IPS DF 4.7 (cell line): ENCODE measurements around the gene NOXO1.

Source experiments
- DNase-seq: peaks from one replicate; pipeline ENCODE4 v3.0.0-alpha.2; 2013; ENCODE audit warnings: low spot score; ENCODE audit errors: extremely low read depth

NOXO1 gene

DNA sequence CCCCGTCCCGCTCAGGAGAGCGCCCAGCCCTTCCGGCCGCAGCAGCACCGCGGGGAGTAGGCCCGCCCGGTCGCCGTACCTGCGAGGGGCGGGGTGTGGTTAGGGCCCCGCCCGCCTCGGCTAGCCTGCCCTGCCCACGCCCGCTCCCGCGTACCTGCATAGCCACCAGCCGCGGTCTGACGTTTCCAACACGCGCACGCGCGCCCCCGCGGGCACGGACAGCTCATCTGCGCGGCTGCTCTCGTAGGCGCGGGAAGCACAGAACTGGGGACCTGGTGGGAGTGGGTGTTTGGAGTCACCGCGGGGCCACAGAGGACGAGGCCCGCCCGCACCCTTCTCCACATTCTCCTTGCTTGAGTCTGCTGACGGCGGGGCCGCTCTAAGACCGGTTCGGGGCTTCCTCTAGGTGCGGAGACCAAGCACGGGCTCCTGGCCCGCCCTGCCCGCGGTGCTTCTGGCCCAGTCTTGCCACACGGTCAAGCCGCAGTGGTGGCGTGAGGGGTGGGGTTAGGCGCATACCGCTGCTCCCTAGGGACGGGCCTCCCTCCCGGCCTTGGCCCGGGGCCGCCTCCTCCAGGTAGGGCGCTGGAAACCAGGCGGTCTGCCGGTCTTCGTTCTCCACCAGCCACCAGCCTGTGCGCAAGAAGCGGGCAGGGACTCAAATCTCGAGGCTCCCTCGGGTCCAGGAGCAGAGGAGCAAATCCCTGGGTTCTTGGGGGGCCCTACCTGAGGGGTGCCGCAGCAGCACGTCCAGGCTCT, 1.8 kb downstream of the NOXO1 start:
- no peak for DNase-seq

DNA sequence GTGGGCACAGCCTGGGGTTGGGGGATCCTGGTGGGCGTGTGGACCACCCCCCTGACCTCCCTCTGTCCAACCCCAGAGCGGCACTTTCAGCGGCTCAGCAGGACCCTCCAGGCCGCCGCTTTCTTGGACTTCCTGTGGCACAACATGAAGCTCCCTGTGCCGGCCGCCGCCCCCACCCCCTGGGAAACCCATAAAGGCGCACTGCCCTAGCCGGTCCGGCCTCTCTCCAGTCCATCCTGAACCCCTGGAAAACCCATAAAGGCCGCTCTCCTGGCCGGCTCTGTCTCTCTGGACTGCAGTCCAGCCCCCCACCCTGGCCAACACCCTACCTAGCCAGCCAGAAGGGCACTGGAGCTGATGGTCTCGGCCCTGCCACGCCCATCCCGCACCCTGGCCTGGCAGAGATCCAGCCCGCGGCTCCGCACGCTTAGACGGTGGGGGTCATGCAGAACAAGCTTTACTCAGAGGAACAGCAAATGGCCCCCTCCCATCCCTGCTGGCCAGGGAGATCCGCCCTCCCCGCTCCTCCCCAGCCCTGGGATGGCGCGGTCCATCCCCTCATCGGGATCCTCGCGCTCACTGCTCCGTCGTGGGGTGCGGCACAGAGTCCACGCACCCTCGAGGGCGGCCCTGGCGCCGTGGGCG, 2.7 kb downstream of the NOXO1 start:
- no peak for DNase-seq

DNA sequence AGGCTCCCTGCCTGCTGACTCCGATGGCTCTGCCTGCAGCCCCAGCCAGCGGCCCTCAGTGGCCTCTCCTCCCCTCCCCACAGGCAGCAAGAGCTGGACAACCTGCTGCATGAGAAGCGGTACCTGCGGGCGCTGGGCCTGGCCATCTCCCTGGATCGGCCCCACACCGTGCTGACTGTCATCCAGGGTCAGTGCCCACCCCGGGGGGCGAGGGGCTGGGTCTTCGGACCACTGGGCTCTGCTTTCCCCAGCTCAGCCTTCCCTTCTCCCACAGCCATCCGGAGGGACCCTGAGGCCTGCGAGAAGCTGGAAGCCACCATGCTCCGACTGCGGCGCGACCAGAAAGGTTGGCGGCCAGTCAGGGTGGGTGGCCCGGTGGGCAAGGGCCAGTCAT, 3.4 kb downstream of the NOXO1 start:
- DNase-seq, result no peak

DNA sequence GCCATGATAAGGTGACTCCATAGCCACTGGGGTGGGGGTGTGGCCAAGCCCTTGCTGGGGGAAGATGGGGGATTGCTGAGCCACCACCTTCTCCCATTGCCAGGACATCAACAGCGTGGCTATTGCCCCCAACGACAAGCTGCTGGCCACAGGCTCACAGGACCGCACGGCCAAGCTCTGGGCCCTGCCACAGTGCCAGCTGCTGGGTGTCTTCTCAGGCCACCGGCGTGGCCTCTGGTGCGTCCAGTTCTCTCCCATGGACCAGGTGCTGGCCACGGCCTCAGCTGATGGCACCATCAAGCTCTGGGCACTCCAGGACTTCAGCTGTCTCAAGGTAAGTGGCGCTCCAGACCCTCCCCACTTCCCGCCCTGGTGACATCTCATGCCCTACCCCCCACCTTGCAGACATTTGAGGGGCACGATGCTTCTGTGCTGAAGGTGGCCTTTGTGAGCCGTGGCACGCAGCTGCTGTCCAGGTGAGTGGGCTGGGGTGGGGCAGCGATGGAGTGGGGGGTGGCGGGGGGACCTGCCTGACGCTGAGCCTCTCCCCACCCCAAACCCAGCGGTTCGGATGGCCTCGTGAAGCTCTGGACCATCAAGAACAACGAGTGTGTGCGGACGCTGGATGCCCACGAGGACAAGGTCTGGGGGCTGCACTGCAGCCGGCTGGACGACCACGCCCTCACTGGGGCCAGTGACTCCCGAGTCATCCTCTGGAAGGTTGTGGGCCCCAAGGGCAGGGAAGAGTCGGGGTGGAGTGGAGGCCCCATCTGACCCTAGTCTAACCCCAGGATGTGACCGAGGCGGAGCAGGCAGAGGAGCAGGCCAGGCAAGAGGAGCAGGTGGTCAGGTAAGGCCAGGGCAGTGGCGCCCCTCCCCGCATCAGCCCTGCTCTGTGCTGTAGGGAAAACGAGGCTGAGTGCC, 4.1 kb downstream of the NOXO1 start:
- DNase-seq, result no peak

DNA sequence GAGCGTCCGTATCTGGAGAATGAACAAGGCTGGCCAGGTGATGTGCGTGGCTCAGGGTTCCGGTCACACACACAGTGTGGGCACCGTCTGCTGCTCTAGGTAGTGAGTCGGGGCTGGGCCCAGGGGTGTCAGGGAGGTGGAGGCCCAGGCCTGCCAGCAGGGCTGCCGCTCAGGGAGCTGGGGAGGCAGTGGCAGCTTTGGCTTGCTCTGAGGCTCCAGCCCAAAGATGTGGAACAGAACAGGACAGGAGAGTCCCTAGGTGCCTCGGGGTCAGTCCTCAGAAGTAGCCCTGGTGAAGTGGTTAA, 5.1 kb downstream of the NOXO1 start:
- no peak for DNase-seq

DNA sequence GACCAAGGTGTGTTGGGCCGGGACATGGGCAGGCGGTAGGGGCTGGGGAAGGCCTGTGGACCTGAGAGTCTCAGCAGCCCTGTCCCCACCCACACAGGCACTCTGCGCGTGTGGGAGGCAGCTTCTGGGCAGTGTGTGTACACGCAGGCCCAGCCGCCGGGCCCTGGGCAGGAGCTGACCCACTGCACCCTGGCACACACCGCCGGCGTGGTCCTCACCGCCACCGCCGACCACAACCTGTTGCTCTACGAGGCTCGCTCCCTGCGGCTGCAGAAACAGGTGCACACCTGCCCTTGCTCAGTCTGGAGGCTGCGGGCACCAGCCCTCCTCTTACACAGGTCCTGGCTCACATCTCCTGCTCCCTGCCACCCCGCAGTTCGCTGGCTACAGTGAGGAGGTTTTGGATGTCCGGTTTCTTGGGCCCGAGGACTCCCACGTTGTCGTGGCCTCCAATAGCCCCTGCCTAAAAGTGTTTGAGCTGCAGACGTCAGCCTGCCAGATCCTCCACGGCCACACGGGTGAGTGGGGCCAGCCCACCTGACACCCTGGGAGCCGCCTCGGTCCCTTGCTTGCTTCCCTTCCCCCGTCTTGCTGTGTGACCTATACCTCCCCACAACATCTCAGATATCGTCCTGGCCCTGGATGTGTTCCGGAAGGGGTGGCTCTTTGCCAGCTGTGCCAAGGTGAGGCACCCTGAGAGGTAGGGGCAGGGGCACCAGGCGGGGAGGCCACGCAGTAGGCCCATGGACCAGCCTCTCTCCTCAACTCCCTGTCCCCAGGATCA, 5.6 kb downstream of the NOXO1 start:
- DNase-seq, result no peak

DNA sequence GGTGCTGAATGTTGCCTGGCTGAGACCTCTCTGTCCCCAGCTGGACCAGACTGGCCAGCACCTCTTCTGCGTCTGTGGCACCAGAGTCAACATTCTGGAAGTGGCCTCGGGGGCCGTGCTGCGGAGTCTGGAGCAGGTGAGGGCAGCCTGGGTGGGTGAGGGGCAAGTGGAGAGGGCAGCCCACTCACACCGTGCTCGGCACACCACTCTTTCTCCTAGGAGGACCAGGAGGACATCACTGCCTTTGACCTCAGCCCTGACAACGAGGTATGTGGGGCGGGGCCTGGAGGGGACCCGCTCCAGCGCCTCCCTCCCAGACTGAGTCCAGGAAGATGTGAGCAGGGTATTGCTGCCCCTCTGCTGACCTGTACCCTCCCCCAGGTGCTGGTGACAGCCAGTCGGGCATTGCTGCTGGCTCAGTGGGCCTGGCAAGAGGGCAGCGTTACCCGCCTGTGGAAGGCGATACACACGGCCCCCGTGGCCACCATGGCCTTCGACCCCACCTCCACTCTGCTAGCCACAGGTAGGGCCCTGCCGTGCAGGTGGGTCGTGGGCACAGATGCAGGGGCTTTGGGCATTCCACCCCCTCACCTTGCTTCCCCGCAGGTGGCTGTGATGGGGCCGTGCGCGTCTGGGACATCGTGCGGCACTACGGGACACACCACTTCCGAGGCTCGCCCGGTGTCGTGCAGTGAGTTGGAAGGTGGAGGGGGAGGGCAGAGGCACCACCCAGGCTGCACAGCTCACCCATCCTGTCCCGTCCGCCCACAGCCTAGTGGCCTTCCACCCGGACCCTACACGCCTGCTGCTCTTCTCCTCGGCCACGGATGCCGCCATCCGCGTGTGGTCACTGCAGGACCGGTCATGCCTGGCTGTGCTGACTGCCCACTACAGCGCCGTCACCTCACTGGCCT, 6.9 kb downstream of the NOXO1 start:
- DNase-seq, result no peak

DNA sequence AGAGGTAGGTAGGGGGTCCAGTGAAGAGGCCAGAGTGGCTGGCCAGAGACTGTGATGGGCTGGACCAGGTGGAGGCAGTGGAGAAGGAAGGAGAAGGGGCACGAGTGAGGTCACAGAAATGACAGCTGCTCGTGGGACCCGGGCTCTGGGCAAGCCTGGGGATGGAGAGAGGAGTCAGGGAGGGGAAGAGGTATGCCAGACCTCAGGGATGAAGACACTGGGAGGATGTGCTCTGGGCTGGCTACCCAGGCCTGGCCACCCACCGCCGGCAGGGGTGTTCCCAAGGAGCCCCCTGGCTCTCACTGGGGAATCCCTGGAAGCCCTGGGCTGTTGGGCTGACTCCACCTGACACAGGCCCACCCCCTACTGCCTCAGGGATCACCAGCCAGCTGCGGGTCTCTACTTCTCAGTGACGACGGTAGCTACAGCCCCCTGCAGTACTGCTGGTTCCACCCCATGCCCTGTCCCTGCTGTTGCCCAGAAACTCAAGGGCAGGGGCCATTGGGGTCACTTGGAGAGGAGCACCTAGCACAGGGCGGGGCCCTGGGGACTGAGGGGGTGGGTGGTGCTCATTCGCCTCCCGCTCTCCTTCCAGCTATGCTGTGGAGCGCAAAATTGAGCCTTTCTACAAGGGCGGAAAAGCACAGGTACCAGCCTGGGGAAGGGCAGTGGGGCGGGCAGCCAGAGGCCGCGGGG, 7.7 kb downstream of the NOXO1 start:
- no peak for DNase-seq

DNA sequence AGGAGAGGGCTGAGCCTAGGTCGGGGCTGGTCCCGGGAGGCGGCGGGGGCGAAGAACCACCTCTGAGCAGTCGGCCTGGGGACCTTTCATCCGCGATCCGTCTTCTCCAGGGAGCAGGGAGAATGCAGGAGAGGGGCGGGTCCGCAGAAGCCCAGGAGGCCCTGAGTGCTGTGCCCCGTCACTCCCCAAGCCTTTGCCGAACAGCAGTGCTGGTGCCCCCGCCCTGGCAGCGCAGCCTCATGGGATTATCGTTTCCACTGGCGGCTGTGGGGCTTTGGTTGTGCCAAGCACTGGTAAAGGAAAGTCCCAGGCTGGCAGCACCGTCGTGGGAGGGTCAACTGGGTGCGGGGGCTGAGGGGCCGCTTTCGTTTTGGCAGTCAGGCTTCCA, 8.8 kb downstream of the NOXO1 start:
- DNase-seq, result no peak

DNA sequence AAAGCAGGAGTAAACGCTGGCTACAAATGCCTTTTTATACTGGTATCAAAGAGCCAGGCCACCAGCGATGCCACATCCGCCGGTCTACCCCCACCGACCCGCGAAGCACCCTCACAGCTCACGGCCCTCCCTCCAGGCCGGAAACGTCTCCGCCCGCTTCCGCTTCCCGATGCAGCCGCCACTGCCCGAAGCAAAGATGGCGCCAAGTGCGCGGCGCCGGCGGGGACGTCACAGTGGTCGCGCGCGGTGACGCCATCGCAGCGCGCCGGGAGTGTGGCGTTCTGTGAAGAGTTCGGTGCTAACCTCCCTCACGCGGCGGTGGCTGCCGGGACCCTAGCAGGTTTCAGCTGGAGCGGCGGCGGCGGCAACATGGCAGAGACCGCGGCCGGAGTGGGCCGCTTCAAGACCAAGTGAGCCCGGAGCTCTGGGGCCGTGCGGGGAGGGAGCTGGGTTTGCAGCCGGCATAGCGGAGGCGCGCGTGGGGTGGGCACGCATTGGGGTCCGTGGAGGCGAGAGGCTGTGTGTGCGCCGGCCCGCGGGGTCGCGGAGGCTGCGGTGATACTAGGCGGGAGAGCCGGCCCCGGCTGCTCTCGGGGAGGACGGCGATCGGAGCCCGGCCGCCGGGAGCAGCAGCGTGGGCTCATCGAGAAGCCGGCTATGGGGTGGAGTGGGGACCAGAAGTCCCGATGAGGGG, 9.3 kb downstream of the NOXO1 start, which contains the start of gene TBL3:
Gene TBL3 (plus strand): TSS at position 258 of the 694 bp plus-strand sequence. CDS start 112 bp downstream, at position 370.
- DNase-seq, result no peak

DNA sequence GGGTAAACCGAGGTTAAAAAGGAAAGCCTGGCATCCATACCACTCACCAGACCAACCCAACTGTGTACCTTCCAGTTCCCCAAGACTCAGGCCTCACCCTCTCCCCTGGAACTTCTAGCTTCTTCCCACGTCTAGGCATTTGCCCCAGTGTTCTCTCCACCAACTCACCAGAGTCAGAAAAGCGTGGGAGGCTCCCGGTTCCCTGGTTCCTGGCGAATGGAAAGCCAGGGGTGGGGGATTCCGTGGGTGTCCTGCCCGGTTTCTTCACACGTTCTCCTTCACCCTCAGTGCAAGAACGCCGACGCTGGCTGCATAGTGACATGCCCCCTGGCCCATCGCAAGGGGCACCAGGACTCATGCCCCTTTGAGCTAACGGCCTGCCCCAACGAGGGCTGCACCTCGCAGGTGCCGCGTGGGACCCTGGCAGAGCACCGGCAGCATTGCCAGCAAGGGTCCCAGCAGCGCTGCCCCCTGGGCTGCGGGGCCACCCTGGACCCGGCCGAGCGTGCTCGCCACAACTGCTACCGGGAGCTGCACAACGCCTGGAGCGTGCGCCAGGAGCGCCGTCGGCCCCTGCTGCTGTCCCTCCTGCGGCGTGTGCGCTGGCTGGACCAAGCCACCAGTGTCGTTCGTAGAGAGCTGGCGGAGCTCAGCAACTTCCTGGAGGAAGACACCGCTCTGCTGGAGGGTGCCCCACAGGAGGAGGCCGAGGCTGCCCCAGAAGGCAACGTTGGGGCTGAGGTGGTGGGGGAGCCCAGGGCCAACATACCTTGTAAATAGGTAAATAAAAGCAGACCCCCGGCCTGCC, 12.9 kb downstream of the NOXO1 start:
- no peak for DNase-seq

DNA sequence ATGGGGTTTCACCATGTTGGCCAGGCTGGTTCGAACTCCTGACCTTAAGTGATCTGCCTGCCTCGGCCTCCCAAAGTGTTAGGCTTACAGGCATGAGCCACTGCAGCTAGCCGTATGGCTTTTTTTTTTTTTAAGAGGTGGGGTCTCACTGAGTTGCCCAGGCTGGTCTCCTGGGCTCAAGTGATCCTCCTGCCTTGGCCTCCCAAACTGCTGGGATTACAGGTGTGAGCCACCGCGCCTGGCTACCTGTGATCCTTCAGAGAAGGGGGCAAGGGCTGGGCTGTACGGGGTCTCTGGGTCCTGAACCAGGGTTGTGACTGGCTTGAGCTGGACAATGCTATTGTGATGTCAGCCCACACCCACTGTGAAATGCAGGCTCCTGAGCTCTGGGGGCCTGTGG, 14.8 kb downstream of the NOXO1 start, which contains the start of gene RNF151:
Gene RNF151 (plus strand): TSS at position 397 of the 400 bp plus-strand sequence. CDS start 26 bp downstream, outside the sequence.
- no peak for DNase-seq

DNA sequence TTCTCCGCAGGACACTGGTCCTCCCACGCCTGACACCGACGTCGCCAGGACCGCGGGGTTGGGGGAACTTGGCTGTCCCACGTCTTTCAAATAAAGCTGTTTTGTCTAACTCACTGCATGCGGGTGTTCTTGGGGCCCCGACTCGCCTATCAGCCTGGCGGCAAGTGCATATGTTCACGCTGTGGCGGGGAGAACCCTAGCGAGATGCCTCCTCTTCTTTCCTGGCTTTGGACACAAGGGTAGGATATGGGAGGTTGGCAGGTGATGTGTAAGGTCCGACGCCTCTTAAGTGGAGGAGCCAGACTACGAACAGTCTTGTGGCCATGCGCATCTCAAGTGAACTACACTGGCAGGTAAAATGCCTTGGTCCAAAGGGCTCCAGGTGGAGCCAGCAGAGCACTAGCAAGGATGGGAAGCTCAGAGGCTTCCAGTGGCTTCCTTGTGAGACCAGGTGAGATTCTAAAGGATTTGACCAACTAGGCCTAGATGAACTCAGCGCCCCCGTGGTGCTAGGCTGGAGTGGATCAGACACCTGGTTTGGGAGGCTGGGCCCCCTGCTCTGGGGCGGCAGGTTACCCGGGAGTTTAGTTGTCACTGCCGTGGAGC, 15.8 kb downstream of the NOXO1 start:
- DNase-seq, result no peak

DNA sequence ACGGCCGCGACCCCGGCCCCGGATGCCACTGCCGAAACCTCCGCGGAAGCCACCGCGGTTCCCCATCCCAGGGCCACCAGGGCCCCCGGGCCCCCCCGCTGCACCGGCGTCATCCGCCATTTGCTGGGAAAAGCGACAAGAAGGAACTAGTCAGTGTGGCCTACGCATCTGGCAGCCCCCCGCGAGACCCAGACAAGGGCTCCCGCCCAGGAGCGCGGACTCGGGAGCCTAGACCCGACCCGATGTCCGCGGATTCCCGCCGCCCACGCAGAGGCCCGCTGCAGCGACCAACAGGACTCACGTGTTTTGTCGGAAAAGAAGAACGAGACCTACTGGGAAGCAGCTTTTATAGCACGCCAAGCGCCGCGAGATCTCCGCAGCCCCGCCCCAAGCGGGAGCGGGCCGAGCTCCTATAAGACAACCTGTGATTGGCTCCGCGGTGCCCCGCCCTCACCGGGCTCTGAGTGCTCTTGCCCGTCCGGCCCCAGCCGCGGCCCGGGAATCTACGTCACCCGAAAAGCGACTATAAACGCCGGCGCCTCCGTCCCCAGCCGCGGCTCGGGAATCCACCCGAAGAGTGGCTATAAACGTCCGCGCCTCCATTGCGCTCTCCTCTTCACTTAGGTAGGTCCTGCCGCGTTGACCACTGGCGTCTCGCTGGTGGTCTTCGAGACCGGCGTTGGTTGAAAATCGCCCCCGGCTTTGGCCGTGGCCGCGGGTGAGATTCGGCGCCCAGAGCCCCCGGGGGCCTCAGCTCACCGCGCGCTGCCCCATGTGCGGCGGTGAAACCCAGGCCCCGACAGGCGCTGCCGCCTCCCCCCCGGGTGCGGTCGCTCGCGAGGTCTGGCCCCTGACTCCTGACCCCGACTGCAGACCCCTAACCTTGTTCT, 16.5 kb downstream of the NOXO1 start, which contains the start of gene RPS2:
Gene RPS2 (minus strand): TSS at position 321 of the 890 bp plus-strand sequence. CDS start 201 bp downstream, at position 120.
- no peak for DNase-seq

DNA sequence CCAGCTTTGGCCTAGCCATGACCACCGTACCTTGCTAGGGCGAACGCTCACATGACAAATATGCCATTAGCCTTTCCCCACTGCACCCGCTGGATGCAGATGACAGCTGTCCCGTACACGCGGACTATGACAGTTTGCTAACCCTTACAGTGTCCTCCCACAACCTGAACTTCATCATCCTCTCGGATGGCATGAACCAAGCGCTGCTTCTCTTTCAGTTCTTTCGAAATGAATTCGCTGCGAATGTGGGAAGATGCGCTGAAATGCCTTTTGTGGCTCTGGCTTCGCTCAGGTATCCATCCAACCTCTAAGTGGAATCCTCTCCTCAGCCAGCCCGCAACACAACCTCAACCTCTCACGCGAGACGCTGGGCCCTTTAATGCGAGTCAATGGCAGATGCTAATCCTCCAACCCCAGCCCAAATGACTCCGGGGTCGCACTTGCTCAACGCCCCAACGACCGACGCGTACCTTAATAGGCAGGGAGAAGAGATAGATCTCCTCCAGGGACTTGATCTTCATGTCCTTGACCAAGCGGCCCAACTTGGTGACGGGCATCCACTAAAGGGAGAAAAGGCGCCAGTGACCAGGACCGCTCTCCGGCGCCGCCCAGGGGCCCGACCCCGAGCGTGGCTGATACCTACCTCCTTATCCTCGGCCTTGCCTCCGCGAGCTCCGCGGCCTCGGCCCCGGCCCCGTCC, 17.3 kb downstream of the NOXO1 start:
- no peak for DNase-seq
